ENCODE results near the gene PRR13. TPM values are rescaled to one million over a fixed set of nuclear protein-coding genes. Genes with fewer than 3 reads are reported as not detected.

PRR13 gene
- total RNA-seq, 1 donor from 2014 or later: 29.0 TPM

- no peaks in the 10 kb centered on the region for H3K36me3 ChIP-seq (ENCODE audit: control insufficient read depth, insufficient read depth, low read length)
- TF ChIP-seq CTCF (IDR thresholded peaks at IDR 0.05; ENCODE audit: insufficient read depth, low read length, severe bottlenecking): no peak
- no peak overlapping the region for H3K4me3 ChIP-seq (ENCODE audit: low read depth, low read length)
- FAIRE-seq (no peak), DNase-seq (ENCODE audit: low read depth) (no peak)
- no peaks in the 10 kb centered on the region for H3K27me3 ChIP-seq (ENCODE audit: control insufficient read depth, insufficient read depth, low read length)
Observed at GRCh38 chr12:53424626-53425514, 16.7 kb upstream of the PRR13 start.

- FAIRE-seq (no peak), DNase-seq (ENCODE audit: low read depth) (no peak)
- Histone ChIP-seq H3K36me3 (ENCODE audit: control insufficient read depth, insufficient read depth, low read length) (no peaks in the 10 kb centered on the region), H3K4me3 (ENCODE audit: low read depth, low read length) (no peak overlapping the region), H3K27me3 (ENCODE audit: control insufficient read depth, insufficient read depth, low read length) (no peaks in the 10 kb centered on the region)
- no peak for TF ChIP-seq CTCF (IDR thresholded peaks at IDR 0.05; ENCODE audit: insufficient read depth, low read length, severe bottlenecking)
Observed at GRCh38 chr12:53425515-53426150, 15.9 kb upstream of the PRR13 start.

GRCh38 chr12:53427905-53428594 lies 13.5 kb upstream of the PRR13 start:
- no peak for TF ChIP-seq CTCF (IDR thresholded peaks at IDR 0.05; ENCODE audit: insufficient read depth, low read length, severe bottlenecking)
- H3K27me3 ChIP-seq (ENCODE audit: control insufficient read depth, insufficient read depth, low read length): no peaks in the 10 kb centered on the region
- peak; percentile 100 for DNase-seq (ENCODE audit: low read depth)
- no peaks in the 10 kb centered on the region for H3K36me3 ChIP-seq (ENCODE audit: control insufficient read depth, insufficient read depth, low read length)
- FAIRE-seq: peak; percentile 84
- no peak overlapping the region for H3K4me3 ChIP-seq (ENCODE audit: low read depth, low read length)

GRCh38 chr12:53428741-53429140 lies 12.8 kb upstream of the PRR13 start:
- no peak overlapping the region for H3K4me3 ChIP-seq (ENCODE audit: low read depth, low read length)
- no peak for DNase-seq (ENCODE audit: low read depth)
- H3K27me3 ChIP-seq (ENCODE audit: control insufficient read depth, insufficient read depth, low read length): no peaks in the 10 kb centered on the region
- H3K36me3 ChIP-seq (ENCODE audit: control insufficient read depth, insufficient read depth, low read length): no peaks in the 10 kb centered on the region
- no peak for TF ChIP-seq CTCF (IDR thresholded peaks at IDR 0.05; ENCODE audit: insufficient read depth, low read length, severe bottlenecking)
- no peak for FAIRE-seq

- H3K4me3 ChIP-seq (ENCODE audit: low read depth, low read length): no peak overlapping the region
- DNase-seq (ENCODE audit: low read depth): no peak
- FAIRE-seq: no peak
- no peak for TF ChIP-seq CTCF (IDR thresholded peaks at IDR 0.05; ENCODE audit: insufficient read depth, low read length, severe bottlenecking)
- no peaks in the 10 kb centered on the region for H3K27me3 ChIP-seq (ENCODE audit: control insufficient read depth, insufficient read depth, low read length)
- H3K36me3 ChIP-seq (ENCODE audit: control insufficient read depth, insufficient read depth, low read length): no peaks in the 10 kb centered on the region
Observed at GRCh38 chr12:53430116-53430515, 11.4 kb upstream of the PRR13 start.
